Measurements from ENCODE around the gene PDE4A.

PDE4A gene

DNA sequence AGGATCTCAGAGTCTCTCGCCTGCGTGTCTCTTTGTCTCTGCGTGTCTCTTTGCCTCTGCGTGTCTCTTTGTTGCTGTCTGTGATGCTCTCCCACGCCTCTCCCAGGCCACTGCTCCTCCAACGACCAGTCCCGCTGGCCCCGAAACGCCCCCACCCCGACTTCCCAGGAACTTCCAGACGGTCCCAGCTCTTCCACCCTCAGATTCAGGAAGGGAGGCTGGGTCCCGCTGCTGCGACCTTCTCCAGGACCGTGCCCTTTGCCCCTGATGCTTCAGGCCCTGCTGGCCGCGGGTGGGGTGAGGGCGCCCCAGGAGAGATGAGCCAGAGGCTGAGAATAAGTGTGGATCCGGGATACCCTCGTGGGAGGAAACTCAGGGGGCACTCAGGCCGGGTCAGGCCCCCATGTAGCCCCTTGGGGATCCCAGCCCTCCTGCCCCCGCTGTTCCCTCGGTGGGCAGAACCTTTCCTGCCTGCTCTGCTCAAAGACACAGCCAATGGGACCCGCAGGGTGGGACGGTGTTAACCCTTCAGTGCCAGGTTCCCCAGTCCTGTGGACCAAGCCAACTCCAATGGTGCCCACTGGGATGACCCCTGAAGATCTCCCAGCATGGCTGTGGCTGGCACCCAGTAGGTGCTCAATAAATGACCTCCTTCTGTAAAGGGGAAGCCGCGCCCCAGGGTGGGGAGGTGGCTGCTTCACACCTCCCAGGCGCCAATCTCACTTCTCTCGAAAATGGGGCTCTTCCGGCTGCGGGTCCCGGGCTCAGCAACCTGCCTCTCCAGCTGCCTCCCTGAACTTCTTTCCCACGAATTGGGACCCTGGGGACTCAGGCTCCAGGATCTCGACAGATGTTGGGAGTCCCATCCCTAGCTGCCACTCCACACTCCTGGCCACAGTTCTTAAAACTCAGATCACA, 98.4 kb downstream of the PDE4A start:
- TF ChIP-seq ZFP3 (CRISPR knock-in tag; IDR thresholded peaks at IDR 0.05), result no peak
- TF ChIP-seq ZNF565 (CRISPR knock-in tag; conservative IDR thresholded peaks at IDR 0.05; ENCODE audit: low read depth), result no peak
- TF ChIP-seq ARNTL (CRISPR knock-in tag; IDR thresholded peaks at IDR 0.05; ENCODE audit: borderline replicate concordance, low read depth), result no peak
- no peak for TF ChIP-seq ESRRG (CRISPR knock-in tag; IDR thresholded peaks at IDR 0.05)
- TF ChIP-seq ZNF70 (CRISPR knock-in tag; IDR thresholded peaks at IDR 0.05), result no peak
- ATAC-seq, result peak; percentile 34; the same call in 2 of the 3 replicates
